ENCODE measurements around the gene EEFSEC.

GRCh38 chr3:128270559-128271492 is 117.5 kb downstream of the EEFSEC start:
- TF ChIP-seq, protein P1, sequence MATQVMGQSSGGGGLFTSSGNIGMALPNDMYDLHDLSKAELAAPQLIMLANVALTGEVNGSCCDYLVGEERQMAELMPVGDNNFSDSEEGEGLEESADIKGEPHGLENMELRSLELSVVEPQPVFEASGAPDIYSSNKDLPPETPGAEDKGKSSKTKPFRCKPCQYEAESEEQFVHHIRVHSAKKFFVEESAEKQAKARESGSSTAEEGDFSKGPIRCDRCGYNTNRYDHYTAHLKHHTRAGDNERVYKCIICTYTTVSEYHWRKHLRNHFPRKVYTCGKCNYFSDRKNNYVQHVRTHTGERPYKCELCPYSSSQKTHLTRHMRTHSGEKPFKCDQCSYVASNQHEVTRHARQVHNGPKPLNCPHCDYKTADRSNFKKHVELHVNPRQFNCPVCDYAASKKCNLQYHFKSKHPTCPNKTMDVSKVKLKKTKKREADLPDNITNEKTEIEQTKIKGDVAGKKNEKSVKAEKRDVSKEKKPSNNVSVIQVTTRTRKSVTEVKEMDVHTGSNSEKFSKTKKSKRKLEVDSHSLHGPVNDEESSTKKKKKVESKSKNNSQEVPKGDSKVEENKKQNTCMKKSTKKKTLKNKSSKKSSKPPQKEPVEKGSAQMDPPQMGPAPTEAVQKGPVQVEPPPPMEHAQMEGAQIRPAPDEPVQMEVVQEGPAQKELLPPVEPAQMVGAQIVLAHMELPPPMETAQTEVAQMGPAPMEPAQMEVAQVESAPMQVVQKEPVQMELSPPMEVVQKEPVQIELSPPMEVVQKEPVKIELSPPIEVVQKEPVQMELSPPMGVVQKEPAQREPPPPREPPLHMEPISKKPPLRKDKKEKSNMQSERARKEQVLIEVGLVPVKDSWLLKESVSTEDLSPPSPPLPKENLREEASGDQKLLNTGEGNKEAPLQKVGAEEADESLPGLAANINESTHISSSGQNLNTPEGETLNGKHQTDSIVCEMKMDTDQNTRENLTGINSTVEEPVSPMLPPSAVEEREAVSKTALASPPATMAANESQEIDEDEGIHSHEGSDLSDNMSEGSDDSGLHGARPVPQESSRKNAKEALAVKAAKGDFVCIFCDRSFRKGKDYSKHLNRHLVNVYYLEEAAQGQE (IDR thresholded peaks at IDR 0.05; ENCODE audit: insufficient read depth in 1 of 2, low read depth in 2 of 2, low read length in 1 of 2) = no peak
- TF ChIP-seq SIN3A (IDR thresholded peaks at IDR 0.05; ENCODE audit: borderline replicate concordance, insufficient read depth, low read depth, low read length) = no peak
- TF ChIP-seq, protein P2, sequence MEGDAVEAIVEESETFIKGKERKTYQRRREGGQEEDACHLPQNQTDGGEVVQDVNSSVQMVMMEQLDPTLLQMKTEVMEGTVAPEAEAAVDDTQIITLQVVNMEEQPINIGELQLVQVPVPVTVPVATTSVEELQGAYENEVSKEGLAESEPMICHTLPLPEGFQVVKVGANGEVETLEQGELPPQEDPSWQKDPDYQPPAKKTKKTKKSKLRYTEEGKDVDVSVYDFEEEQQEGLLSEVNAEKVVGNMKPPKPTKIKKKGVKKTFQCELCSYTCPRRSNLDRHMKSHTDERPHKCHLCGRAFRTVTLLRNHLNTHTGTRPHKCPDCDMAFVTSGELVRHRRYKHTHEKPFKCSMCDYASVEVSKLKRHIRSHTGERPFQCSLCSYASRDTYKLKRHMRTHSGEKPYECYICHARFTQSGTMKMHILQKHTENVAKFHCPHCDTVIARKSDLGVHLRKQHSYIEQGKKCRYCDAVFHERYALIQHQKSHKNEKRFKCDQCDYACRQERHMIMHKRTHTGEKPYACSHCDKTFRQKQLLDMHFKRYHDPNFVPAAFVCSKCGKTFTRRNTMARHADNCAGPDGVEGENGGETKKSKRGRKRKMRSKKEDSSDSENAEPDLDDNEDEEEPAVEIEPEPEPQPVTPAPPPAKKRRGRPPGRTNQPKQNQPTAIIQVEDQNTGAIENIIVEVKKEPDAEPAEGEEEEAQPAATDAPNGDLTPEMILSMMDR (IDR thresholded peaks at IDR 0.05) = no peak

All from Panc1 (cell line).